ENCODE results near the gene FAAH2.
"Not testable (repeated sequence)": the region's sequence is repeated elsewhere in the genome, so short reads cannot be mapped to it uniquely, and the experiment has no call there.

Gene FAAH2

DNA sequence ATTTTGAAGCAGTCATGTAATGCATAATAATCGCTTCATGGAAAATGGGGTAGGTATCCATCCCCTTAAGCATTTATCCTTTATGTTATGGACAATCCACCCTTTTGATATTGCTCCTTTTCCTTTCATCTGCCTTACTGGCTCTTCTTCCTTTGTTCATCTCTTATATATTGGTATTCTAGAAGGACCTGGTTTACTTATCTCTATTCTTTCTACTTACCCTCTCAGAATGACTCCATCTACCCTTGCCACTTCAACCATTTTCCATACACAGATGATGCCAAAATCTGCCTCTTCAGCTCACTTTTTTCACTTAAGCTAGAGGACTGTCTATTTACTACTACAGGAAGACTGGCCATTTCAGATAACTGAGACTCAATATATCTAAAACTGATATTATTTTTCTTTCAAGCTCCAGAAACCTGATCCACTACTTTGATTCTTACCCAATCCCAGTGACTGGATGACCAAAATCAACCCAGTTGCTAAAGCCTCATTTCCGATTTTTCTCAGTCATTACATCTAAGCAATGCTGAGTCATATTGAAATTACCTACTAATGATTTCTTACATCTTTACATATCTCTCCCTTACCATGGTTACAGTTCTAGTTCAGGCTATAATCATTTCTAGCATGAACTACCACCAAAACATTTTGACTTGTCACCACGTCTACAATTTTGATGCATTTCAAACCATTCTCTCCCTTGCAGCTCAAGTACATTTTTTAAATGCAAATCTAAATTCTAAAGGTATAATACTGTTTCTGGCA lies 93.7 kb downstream of the FAAH2 start:
- DNase-seq (ENCODE audit: low spot score) = no peak

- DNase-seq (ENCODE audit: low spot score) = not testable (repeated sequence)
These were observed 107.7 kb downstream of the FAAH2 start for GRCh38 chrX:57394162-57394561.

GRCh38 chrX:57403191-57403590 lies 116.7 kb downstream of the FAAH2 start:
- DNase-seq (ENCODE audit: low spot score) = not testable (repeated sequence)

GRCh38 chrX:57406149-57406548 lies 119.6 kb downstream of the FAAH2 start:
- no peak for DNase-seq (ENCODE audit: low spot score)

DNA sequence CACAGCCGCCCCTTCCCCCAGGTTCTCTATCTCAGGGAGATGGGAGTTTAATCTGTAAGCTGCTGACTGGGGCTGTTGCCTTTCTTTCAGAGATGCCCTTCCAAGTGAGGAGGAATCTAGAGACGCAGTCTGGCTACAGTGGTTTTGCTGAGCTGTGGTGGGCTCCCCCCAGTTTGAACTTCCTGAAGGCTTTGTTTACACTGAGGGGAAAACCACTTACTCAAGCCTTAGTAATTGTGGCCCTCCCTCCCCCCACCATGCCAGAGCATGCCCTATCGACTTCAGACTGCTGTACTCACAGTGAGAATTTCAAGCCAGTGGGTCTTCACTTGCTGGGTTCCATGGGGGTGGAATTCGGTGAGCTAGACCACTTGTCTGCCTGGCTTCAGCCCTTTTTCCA lies 131.3 kb downstream of the FAAH2 start:
- no peak for DNase-seq (ENCODE audit: low spot score)

- no peak for DNase-seq (ENCODE audit: low spot score)
These were observed 135.8 kb downstream of the FAAH2 start for GRCh38 chrX:57422289-57422688.

DNA sequence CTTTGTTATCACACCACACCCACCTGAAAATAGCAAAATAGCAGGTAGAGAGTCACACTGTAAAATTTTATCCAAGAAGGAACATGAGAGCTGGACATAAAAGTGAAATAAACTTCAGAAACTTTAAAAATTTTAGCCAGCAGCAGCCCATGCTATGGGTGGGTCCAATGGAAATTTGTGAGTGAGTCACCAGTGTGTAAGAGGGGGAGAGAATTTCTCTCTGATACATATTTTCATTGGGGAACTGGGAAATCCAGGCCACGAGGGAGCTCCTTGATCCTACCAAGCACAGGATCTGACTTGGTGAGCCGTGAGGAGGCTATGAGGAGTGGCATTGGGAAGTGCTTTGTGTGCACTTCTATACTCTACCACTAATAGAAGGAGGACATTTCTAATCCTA lies 136.3 kb downstream of the FAAH2 start:
- DNase-seq (ENCODE audit: low spot score) = no peak

GRCh38 chrX:57445076-57445475 lies 158.6 kb downstream of the FAAH2 start:
- DNase-seq (ENCODE audit: low spot score) = no peak

DNA sequence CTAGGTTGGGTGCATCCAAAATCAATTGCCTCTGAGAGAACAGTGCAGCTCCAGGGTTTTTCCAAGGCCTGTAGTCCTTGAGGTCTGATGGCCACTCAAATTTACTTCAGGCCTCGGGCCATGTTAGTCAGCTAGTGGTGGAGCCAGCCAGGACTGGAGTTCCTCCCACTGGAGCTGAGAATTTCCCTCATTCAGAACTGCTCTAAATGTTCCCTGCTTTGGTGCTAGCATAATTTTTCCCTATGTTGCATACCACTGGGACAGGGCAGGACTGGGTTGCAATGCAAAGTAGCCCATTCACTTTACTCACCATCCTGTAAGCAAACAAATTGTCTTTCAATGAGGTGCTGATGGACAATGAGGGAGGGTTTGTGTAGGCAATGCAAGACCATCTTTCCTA lies 159.3 kb downstream of the FAAH2 start:
- no peak for DNase-seq (ENCODE audit: low spot score)

DNA sequence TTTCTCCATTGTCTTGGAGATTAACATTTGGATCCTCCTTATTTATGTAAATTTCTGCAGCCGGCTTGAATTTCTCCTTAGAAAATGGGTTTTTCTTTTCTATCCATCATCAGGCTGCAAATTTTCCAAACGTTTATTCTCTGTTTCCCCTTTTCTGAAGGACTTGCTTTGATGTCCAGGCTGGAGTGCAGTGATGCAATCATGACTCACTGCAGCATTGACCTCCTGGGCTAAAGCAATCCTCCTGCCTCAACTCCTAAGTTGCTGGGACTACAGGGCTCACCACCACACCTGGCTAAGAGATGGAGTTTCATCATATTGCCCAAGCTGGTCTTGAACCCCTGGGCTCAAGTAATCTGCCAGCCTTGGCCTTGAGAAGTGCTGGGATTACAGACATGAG lies 161.3 kb downstream of the FAAH2 start:
- DNase-seq (ENCODE audit: low spot score) = no peak

- no peak for DNase-seq (ENCODE audit: low spot score)
These were observed 165.0 kb downstream of the FAAH2 start for GRCh38 chrX:57451426-57452020.

DNA sequence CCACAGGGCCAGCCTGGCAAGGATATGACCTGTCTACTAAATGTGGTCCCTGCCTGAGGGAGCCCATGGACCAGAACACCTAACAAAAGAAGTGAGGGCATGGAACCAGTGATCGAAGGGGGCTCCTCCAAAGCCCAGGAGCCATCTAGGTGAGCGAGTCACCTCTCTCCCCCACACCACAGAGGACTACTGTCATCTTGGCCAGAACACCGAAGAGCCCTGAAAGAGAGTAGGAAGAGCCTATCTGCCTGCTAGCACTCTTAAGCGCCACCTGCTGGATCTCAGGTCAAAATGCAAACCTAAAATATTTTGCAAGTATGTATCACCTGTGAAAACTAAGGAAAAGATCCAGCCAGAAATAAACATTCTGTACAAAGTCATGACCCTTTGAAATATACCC lies 167.4 kb downstream of the FAAH2 start:
- peak; percentile 4 for DNase-seq (ENCODE audit: low spot score)

DNA sequence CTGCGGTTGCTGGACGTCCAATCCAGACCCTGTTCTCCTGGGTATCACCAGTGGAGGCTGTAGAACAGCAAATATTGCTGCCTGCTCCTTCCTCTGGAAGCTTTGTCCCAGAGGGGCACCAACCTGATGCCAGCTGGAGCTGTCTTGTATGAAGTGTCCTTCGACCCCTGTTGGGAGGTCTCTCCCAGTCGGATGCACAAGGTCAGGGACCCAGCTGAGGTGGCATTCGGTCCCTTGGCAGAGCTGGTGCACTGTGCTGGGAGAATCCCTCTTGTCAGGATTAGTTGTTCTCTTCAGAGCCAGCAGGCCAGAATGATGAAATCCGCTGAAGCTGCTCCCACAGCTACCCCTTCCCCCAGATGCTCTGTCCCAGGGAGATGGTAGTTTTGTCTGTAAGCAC lies 195.0 kb downstream of the FAAH2 start:
- DNase-seq (ENCODE audit: low spot score) = no peak

- no peak for DNase-seq (ENCODE audit: low spot score)
These were observed 230.0 kb downstream of the FAAH2 start for GRCh38 chrX:57516491-57516890.

GRCh38 chrX:57519578-57520118 lies 233.1 kb downstream of the FAAH2 start:
- no peak for DNase-seq (ENCODE audit: low spot score)

- peak; percentile 3 for DNase-seq (ENCODE audit: low spot score)
These were observed 242.3 kb downstream of the FAAH2 start for GRCh38 chrX:57528670-57529255.

Data from COLO829 (cell line).